ENCODE measurements around the gene CYB5B.

CYB5B gene

DNA sequence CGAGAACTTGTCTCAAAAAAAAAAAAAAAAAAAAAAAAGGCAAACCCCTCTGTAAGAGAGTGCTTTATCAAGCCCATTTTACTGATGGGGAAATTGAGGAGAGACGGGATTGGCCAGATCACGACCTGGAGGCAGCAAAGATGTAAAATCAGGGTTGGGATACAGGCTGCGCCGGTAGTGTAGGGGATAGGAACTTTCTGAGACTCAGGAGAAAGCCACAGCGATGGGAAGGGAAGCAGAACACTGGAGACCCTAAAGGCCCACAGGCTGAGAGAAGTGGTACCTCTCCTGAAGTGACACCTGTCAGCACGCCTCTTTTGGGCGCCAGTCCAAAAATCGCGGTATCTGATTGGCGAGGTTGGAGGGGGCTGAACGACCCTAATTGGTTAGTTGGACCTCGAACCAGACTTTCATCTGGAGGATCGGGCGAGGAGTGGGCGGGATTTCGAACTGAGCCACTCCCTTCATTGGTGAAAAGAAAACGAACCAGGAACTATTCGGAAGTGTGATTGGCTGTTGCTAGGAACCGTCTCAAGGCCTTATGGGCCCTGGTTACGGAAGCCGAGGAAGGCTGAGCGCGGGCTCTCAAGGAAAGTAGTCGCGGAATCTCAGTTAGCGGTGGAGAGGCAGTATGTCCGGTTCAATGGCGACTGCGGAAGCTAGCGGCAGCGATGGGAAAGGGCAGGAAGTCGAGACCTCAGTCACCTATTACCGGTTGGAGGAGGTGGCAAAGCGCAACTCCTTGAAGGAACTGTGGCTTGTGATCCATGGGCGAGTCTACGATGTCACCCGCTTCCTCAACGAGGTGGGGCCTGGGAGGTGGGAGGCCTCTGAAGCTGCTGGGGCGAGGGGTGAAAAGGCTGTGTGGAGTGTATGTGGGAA lies at the start of gene CYB5B:
TSS of gene CYB5B (plus strand) at position 567 of the 882 bp plus-strand sequence. CDS start at position 632, 65 bp downstream.
- peak; percentile 99 for DNase-seq (ENCODE audit: low spot score)

- DNase-seq (ENCODE audit: low spot score), result no peak
Observed at GRCh38 chr16:69376393-69377059, 47.9 kb upstream of the CYB5B start.

DNA sequence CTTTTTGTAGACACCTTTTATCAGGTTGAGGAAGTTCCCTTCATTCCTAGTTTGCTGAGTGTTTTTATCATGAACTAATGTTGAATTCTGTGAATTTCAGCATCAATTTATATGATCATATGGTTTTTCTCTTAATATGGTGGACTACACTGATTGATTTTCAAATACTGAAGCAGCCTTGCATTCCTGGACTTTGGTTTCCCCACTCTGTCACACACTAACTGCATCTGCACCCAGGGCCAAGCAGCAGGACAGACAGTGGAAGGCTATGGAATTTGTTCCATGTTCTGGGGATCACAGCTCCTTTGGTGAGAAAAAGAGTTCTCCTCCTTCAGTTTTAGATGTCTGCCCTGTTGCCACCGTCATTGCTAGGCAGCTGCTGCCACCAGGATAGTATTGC lies 46.4 kb upstream of the CYB5B start:
- DNase-seq (ENCODE audit: low spot score), result no peak

DNA sequence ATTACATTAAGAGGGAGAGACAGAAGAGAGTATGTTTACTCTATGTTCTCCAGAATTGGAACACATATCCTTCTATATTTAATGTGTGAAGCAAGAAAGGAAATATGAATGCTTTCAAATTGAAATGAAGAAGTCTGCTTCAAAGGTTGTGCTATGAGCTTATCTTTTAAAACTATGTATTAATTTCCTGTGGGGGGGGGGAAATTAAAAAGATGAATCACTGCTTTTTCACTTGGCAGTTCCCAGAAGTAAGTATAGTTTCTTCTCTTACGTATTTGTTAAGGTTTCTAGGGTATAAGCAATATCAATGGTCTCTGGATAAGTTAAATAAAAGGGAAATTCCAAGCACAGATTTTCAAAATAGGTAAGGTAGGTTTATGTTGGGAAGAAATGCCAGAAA lies 45.7 kb upstream of the CYB5B start:
- DNase-seq (ENCODE audit: low spot score), result no peak

DNA sequence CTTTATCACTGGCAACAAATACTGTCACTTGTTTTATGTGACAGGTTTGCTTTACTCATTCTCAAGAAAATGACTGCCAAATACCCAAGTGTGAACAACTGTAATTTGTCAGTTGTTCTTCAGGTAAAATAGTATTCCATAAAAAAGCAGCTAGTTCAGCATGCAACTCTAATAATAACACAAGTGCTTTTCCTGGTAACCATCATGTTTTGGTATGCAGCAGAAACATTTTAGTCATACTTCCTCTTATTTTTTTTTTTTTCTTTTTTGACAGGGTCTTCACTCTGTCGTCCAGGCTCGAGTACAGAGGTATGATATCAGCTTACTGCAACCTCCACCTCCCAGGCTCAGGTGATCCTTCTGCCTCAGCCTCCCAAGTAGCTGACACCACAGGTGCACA lies 43.2 kb upstream of the CYB5B start:
- DNase-seq (ENCODE audit: low spot score), result no peak

DNA sequence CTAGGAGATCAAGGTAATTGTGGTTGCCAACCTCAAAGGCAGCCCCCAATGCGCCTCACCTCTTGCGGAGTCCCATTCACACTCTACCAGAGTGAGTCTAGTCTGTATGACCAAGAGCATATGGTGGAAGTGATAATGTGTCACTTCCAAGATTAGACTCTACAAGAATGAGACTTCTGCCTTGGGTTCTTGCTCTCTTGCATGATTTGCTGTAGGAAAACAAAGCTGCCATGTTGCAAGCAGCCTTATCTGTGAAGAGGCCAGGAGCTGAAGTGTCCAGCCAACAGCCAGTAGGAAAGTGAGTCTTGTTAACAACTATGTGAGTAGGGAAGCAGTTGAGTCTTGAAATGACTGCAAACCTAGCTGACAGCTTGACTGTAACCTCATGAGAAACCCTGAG lies 42.0 kb upstream of the CYB5B start:
- no peak for DNase-seq (ENCODE audit: low spot score)

DNA sequence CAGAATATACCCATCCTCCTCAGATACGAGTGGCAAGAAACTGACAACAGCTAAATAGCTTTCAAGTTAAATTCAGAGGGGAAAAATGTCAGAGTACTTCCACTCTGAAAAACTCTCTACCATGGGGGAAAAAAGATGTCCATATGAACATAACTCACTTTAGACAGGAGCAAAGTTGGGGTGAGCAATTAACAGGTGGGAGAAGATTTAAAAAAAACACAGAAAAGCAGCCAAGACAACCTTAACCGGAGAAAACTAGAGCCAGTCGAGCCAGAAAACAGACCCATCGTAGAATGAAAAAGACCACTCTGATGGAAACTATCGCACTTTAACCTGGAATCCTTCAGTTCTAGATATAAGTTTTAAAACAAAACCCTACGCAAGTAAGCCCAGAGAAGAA lies 39.4 kb upstream of the CYB5B start:
- DNase-seq (ENCODE audit: low spot score), result peak; percentile 21

- DNase-seq (ENCODE audit: low spot score), result no peak
Observed at GRCh38 chr16:69386596-69386995, 37.8 kb upstream of the CYB5B start.

DNA sequence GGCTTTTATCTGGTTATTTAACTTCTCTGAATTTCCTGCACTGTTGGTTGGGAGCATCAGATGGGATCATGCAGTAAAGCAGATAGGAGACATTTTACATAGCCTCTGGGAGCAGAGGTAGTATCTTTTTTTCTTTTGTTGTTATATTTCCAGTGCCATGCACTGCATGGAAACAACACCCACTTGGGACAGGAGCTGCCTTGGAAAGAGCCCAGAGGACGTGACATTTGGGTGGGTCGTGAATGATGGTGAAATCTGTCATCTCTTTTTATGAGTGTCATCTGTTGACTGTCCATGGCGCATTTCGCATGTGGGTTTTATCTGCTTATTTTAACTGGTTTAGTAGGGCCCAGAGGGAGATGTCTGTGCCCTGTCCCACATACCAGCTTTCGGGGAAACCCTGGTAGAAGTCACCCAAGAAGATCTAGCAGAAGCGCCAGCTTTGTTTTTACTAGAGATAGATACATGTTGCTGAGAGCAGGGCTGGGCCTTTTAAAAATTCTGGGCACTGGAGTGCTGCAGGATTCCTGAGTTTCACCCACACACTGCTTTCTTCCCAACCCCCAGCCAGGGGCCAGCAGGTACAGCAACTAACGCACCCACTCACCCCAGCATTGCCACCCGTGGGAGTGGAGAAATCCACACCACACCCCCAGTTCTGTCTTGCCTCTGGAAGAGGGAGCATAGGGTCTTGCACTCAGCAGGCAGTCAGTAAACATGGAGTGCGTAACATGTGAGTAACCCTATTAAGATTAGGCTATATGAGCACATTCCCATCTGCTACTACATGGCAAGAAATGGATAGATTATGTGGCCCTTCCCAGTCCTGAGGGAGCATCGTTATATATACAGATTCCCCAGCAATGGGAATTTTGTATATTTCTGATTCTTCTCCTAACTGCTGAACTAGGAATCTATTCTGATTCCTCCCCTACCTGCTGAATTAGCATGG lies 30.2 kb upstream of the CYB5B start:
- no peak for DNase-seq (ENCODE audit: low spot score)

DNA sequence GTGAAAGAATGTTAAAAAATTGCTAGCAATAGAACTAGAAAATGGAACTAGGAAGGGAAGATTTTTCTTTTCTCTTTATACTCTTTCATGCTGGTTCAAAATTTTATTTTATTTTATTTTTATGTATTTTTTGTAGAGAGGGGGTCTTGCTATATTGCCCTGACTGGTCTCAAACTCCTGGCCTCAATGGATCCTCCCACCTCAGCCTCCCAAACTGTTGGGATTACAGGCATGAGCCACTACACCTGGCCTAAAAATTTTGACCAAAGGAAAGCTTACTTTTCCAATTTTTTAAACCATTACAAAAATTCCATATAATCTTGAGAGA lies 28.6 kb upstream of the CYB5B start:
- DNase-seq (ENCODE audit: low spot score), result no peak

- DNase-seq (ENCODE audit: low spot score), result peak; percentile 90
Observed at GRCh38 chr16:69396187-69397061, 28.0 kb upstream of the CYB5B start.

- peak; percentile 89 for DNase-seq (ENCODE audit: low spot score)
Observed at GRCh38 chr16:69397821-69398521, 26.4 kb upstream of the CYB5B start.

- no peak for DNase-seq (ENCODE audit: low spot score)
Observed at GRCh38 chr16:69399361-69399760, 25.1 kb upstream of the CYB5B start.

DNA sequence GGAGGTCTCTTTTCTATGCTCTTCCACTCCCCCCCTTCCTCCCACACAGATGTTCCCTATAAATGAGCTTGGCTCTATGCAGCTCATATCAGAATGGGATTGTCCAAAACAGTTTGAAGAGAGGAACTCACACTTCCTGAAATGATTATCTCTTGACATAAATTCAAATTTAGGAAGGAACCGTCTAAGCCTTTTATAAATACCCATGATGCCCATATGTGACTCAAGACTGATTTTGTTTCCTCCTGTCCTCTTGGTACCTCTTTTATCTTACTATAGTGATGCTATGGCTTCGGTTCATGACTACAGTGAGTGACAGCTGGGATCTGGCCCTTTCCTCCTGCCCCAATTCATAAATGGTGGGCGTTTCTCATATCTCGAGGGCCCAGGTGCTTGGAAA lies 22.0 kb upstream of the CYB5B start:
- DNase-seq (ENCODE audit: low spot score), result no peak

DNA sequence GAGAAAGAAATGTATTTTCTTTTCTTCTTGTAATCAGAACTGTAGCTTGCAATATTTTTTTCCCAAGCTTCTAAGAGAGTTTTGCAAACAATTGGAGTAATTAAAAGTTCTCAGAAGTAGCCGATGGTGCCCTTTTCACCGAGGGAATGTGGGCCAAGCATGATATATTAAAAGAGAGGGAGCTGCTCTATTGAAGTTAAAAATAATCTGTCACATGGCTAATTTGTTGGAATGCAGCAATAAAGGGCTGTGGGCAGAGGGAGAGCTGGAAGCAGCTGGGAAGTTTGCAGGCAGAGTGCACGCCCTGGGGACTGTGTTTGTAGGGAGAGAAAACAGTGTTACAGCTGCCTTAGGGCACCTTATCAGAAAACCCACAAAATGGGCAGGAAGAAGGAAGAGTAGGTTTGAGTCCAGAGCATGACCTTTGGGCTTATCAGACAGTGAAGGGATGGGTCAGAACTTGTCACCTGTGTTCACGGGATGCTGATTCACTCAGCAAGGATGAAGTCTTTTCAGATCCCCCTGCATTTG lies 20.1 kb upstream of the CYB5B start:
- DNase-seq (ENCODE audit: low spot score), result no peak

DNA sequence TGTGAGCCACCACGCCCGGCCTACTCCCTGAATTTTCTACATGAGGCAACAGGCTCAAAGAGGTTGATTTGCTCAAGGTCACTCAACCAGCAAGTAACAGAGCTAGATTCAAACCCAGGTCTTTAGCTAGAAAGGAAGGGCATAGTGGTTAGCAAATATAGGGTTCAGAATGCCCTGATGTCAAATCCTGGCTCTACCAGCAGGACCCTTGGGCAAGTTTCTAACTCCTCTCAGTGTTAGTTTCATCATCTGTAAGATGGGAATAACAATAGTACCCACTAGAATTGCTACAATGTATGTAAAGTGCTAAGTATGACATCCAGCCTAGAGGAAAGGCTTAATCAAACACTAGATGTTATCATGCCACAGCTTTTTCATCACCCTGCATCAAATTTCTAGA lies 19.1 kb upstream of the CYB5B start:
- DNase-seq (ENCODE audit: low spot score), result no peak

GRCh38 chr16:69405757-69406156 lies 18.7 kb upstream of the CYB5B start:
- DNase-seq (ENCODE audit: low spot score), result no peak

GRCh38 chr16:69406780-69407331 lies 17.6 kb upstream of the CYB5B start:
- no peak for DNase-seq (ENCODE audit: low spot score)

DNA sequence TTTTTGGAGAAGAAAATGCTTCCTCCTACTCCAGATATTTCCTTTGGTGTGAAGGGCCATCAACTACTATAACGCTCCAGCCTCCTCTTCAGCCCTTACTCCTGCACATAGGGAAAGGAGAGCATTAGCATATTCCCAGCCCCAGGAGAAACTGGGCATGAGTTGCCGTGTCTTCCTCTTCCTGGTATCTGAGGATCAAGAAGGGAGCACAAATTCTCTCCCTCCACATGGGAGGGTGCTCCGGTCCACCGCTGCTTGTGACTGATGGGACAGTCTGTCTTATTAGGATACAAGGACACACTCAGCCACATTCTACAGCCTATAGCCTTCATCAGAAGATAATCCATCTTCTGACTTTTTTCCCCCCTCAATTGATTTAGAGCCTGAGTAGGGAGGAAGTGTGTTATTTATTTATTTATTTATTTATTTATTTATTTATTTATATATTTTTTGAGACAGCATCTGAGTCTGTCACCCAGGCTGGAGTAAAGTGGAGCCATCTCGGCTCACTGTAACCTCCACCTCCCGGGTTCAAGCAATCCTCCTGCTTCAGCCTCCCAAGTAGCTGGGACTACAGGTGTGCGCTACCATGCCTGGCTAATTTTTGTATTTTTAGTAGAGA lies 16.6 kb upstream of the CYB5B start:
- DNase-seq (ENCODE audit: low spot score), result no peak

GRCh38 chr16:69408475-69408874 lies 15.9 kb upstream of the CYB5B start:
- no peak for DNase-seq (ENCODE audit: low spot score)

Data from pons (tissue), 1 donor.